Measurements from ENCODE around the gene TEX19. TPM values are rescaled to one million over a fixed set of nuclear protein-coding genes. Genes with fewer than 3 reads are reported as not detected.

TEX19 gene
- total and polyA plus RNA-seq, 9 of the 15 experiments (the other 6 are each of a cell fraction or from before 2014, with no cell fraction given), result 0.10 to 4.9 (median 1.9) TPM

GRCh38 chr17:82345151-82345976, 13.7 kb upstream of the TEX19 start (continued):
- TF ChIP-seq CREB5 (CRISPR knock-in tag; IDR thresholded peaks at IDR 0.05), result no peak
- no peak for TF ChIP-seq PHTF2 (CRISPR knock-in tag; IDR thresholded peaks at IDR 0.05)
- TF ChIP-seq, protein P1, sequence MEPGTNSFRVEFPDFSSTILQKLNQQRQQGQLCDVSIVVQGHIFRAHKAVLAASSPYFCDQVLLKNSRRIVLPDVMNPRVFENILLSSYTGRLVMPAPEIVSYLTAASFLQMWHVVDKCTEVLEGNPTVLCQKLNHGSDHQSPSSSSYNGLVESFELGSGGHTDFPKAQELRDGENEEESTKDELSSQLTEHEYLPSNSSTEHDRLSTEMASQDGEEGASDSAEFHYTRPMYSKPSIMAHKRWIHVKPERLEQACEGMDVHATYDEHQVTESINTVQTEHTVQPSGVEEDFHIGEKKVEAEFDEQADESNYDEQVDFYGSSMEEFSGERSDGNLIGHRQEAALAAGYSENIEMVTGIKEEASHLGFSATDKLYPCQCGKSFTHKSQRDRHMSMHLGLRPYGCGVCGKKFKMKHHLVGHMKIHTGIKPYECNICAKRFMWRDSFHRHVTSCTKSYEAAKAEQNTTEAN (CRISPR knock-in tag; IDR thresholded peaks at IDR 0.05), result peak; percentile 90
- peak; percentile 45; the same call in 1 of the 2 replicates for TF ChIP-seq ZBTB12 (CRISPR knock-in tag; IDR thresholded peaks at IDR 0.05)
- TF ChIP-seq KHSRP (IDR thresholded peaks at IDR 0.05), result peak; percentile 68; the same call in 1 of the 2 replicates
- TF ChIP-seq TGIF2 (CRISPR knock-in tag; IDR thresholded peaks at IDR 0.05), result no peak
- peak; percentile 73; the same call in 1 of the 2 replicates for TF ChIP-seq ZNF316 (IDR thresholded peaks at IDR 0.05)
- TF ChIP-seq HDAC3 (IDR thresholded peaks at IDR 0.05; ENCODE audit: borderline replicate concordance, partially characterized antibody), result peak; percentile 96
- TF ChIP-seq RBM14 (IDR thresholded peaks at IDR 0.05; ENCODE audit: borderline replicate concordance, insufficient read depth, low read depth, low read length), result no peak
- peak; percentile 96 for TF ChIP-seq GATAD2A (IDR thresholded peaks at IDR 0.05)
- TF ChIP-seq ZNF584 (CRISPR knock-in tag; IDR thresholded peaks at IDR 0.05; ENCODE audit: low read depth), result peak; percentile 90
- peak; percentile 94 for TF ChIP-seq ZNF589 (CRISPR knock-in tag; IDR thresholded peaks at IDR 0.05; ENCODE audit: low read depth)
- TF ChIP-seq MTA1 (IDR thresholded peaks at IDR 0.05; ENCODE audit: borderline replicate concordance), result peak; percentile 91
- no peak; a peak in 1 of 4 replicates for TF ChIP-seq ZMIZ1 (IDR thresholded peaks at IDR 0.05; ENCODE audit: low read depth in 2 of 2, low read length in 2 of 2)
- TF ChIP-seq GTF2B (IDR thresholded peaks at IDR 0.05; ENCODE audit: extremely low read depth, insufficient read length), result no peak
- TF ChIP-seq NBN (IDR thresholded peaks at IDR 0.05; ENCODE audit: low read depth), result peak; percentile 86
- TF ChIP-seq TRIM28 (IDR thresholded peaks at IDR 0.05), result peak; percentile 57
- TF ChIP-seq E2F3 (CRISPR knock-in tag; IDR thresholded peaks at IDR 0.05), result 0 out of 2 replicates have a peak, but pooled peaks have one; percentile 23
- TF ChIP-seq NCOR1 (IDR thresholded peaks at IDR 0.05), result peak; percentile 98
- 0 out of 2 replicates have a peak, but pooled peaks have one; percentile 17 for TF ChIP-seq ZNF830 (CRISPR knock-in tag; IDR thresholded peaks at IDR 0.05)
- peak; percentile 89 for TF ChIP-seq TARDBP (IDR thresholded peaks at IDR 0.05)
